GM21825 (cell line): ENCODE results near the gene C4BPA.

ENCODE experiments used
- ATAC-seq: cut with Tn5 transposase; IDR thresholded peaks from one replicate; pipeline ENCODE4 v1.9.1; 2021; ENCODE audit warnings: mild to moderate bottlenecking, moderate library complexity; ENCODE audit not compliant: unreplicated experiment

The C4BPA gene

GRCh38 chr1:207077012-207077411 is 27.0 kb upstream of the C4BPA start:
- ATAC-seq = no peak

GRCh38 chr1:207077470-207078377 is 26.3 kb upstream of the C4BPA start:
- no peak for ATAC-seq

GRCh38 chr1:207078578-207079132 is 25.4 kb upstream of the C4BPA start:
- ATAC-seq = no peak

GRCh38 chr1:207079706-207080241 is 24.3 kb upstream of the C4BPA start:
- ATAC-seq = no peak

DNA sequence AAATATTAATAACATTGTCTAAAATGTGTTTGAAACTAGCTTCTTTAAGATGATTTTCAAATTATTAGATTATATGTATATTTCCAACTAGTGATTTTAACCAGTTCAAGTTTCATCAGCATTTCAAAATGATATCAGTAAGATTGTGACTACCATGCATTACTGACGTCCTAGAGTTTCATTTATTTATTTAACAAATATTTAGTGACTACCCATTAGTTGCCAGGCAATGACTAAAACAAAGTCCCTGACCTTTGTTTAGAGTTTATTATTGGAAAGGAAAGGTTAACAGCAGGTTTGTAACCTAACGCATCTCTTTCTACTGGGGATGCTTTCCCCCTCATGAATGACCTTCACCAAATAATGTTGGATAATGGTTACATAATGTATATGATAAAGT is 22.9 kb upstream of the C4BPA start:
- ATAC-seq = no peak

DNA sequence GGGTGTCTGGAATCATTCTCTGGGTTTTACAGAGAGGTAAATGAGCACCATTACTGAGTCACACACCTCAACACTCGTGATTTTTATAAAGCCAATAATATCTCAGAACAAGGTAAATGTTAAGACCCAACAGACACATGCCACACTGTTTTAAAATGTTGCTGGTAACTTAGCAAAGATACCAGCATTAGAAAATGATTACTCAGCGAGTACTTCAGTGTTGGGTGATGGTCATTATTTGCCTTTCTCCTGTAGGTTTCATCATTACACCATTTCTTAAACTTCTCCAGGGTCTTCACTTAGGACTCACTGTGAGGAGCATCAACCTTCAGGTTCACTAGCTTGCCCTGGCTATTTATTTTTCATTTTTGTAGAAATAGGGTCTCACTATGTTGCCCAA is 22.2 kb upstream of the C4BPA start:
- no peak for ATAC-seq

DNA sequence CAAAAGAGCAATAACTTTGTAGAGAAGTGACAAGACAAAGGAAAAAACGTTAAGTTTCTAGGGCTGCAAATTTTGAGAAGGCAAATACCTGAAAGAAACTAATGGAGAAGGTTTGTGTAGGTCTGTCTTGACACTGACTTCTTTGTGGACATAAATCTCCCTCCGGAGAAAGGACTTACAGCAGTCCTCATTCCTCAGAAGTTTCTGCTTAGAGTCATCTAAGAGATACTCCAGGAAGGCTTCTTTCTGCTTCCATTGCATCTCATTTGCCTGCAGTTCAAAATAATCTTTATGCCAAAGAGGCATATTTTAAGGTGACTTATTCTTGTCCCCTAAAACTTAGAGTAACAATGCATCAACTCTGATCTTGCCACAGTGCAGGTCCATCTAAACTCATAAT is 19.8 kb upstream of the C4BPA start:
- no peak for ATAC-seq

DNA sequence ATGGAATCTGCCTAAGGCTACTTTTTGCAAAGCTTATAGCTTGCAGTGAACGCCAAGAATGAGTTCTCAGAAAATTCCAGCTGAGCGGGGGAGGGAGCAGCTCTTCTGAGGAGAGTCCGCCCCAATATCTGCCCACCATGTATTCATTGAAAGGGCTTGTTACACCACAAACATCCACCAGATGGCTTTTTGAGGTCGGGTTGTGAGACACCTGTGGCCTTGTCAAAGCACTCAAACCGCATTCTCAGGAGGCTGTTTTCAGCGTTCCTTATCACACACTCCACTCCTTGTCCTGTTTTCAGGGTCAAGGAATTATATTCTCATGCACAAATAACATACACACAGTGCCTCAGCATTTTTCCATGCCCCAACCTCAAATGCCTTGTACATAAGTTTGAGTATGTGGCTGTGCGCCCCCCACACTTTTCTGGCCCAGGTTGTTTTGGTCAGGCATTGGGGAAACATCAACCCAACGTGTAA is 19.3 kb upstream of the C4BPA start:
- ATAC-seq = peak; percentile 62

DNA sequence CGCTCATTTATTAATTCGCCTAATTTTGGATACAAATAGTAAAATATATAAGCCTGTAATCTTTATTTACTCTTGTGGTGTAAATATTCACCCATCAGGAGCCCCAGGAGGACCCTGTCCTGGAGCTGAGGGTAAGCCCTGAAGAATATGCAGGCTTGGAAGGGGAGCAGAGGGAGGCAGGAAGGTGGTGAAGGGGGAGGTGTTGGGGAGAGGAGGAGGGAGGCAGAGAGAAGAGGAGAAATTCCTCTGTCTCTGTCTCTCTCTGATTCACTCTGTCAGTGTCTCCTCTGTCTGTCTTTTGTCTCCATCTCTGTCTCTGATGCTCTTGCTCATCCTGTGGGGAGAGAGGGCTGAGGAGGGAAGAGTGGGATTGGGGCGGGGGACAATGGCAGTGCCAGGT is 18.1 kb upstream of the C4BPA start:
- no peak for ATAC-seq

GRCh38 chr1:207088161-207088560 is 15.9 kb upstream of the C4BPA start:
- no peak for ATAC-seq

DNA sequence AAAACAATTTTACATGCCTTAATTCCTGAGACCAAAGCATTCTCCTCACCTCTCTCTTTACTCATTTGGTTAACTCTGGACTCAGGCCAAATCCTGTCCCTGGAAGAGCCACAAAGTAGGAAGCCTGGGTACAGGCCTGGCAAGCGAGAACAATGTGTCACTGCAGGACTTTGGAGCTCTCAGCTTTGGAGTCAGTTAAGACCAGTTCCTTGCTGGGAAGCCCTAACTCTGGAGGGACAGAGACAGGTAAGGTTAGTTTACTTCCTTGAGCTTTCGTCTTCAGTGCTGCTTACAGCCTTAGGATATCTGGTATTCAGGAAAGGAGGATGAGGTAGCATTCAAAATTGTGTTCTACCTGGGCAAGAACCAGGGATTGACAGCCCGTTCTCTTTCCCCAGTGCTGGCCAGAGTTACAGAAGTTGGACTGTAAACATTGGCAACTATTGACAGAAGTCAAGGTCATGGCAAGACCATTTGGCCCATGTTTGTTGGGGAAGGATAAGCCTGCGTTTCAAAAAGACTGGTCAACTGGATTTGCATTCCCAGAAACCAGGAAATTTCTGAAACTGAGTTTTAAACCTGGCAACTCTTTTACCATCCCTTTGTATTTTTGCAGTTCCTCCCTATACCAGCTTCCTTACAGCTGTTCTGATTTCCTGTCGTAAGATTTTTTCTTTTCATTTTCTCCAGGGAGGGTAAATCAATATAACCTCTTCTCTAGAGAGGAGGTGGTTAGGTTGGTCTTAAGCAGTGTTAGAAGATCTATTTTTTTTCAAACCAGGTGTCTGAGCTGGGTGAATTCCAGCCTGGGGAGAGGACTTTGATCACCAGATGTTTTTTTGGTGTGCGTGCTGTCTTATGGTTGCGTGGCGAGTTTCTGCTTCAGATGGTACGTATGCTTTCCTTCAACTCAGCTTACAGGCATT is 15.1 kb upstream of the C4BPA start, which contains the start of gene C4BPB:
C4BPB (plus strand) TSS at position 160 of the 926 bp plus-strand sequence; CDS start at position 832, 672 bp downstream.
- ATAC-seq = no peak

DNA sequence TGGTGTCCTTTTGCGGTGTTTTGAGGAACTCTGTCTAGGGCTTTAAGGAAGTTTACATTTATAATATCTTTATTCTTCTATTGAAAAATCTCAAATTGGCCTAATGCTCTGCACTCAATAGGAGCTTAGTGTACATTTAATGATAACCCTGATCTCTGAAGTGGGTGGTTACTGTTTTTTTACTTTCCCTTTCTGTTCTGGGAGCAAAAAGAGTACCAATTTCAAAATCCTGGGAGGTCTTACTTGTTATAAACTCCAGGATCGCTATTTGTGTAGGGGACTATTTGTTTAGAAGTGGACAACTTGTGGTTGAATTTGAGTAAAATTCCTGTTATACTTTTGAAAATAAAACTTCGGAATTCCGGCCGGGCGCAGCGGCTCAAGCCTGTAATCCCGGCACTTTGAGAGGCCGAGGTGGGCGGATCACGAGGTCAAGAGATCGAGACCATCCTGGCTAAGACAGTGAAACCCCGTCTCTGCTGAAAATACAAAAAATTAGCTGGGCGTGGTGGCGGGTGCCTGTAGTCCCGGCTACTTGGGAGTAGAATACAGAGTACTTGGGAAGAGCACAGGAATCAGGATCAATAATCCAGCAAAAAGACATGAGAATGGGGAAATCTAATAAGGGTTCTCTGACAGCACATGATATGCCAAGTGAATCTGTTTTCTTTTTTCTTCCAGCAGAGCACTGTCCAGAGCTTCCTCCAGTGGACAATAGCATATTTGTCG is 14.2 kb upstream of the C4BPA start:
- ATAC-seq = no peak

DNA sequence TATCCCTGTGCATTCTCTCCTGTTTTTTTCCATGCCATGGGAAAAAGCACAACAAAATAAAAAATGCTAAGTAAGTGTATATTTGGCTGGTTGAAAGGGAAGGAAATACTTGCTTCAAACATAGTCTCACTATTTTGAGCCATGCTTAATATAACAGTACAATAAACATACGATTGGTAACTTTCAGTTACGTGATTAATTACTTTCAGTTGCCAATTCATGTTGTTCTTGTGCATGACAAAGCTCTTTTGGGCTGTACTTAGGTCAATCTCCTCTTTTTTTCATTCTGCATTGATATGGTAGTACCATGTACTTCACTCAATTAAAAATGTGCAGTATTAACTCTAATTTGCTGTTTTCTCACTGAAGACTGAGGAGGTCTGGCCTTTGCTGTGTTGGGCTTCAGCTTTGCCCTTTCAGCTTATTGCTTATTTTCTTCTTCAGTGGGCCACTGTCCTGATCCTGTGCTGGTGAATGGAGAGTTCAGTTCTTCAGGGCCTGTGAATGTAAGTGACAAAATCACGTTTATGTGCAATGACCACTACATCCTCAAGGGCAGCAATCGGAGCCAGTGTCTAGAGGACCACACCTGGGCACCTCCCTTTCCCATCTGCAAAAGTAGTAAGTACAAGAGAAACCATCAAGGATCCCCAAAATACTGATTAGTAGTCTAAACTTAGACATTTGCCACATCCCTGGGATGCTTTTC is 12.7 kb upstream of the C4BPA start:
- no peak for ATAC-seq

GRCh38 chr1:207093944-207094343 is 10.1 kb upstream of the C4BPA start:
- no peak for ATAC-seq

DNA sequence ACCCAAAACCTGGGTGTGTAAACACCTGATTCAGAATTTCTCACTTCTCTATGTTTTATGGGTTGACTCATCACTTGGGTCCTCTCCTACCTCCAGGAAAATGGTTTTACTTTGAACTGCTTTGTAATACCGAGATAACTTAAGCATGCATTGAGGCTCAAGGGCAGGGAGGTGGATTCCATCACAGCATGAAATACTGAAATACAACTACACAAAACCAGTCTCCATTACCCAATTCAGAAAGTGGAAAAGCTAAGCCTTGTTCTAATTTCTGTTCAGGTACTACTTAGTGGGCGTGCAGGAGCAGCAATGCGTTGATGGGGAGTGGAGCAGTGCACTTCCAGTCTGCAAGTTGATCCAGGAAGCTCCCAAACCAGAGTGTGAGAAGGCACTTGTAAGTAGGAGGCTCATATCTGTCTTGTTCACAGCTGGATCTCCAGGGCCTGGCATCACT is 6.1 kb upstream of the C4BPA start:
- peak; percentile 80 for ATAC-seq

DNA sequence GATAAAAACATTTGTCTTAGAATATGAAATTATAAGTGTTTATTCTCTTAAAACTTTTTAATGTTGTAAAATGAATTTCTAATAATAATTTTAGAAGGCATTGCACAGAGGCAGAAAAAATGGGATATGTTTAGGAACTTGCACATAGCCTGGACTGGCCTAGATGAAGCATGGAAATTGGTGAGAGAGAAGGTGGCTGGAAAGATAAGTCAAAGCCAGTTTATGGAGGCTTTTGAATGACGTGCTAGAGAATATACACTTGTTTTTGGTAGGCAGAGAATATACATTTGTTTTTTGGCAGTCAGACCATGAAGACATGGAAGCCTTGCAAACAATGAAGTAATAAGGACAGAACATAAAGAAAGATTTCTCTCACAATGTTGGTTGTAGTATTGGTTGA is 2.3 kb upstream of the C4BPA start:
- ATAC-seq = no peak

DNA sequence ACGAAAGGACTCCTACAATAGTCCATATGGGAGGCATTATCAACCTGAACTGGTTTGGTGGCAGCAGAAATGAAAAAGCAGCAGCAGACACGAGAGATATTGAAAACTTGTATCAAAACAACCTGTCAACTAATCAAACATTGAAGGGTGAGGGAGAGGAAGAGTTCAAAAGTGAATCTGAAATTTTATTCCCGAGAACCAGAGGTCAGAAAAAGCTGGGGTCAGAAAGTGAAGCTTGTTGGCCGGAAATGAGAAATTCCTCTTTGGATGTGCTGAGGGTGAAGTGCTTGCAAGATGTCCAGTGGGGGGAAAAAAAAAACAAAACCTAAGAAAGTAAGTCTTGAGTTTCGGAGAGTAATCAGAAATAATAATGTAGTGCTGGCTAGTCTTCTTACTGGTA is 1.9 kb upstream of the C4BPA start:
- ATAC-seq = no peak

DNA sequence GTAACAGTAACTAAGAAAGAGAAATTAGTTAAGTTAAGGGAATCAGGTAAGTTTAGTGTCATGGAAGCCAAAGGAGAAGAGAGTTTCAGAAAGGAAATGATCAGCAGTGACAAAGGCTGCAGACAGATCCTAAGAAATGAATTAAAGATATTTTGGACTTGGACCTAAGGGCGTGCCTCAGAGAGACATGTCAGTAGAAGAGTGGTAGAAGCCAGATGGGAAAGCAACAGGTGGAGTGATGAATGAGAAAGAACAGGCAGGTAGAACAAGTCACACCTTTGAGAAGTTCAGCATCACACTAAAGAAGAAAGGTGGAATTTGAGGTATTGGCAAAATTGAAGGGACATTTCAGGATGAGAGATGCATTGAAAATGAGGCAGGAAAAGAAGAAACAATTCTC is 1.4 kb upstream of the C4BPA start:
- ATAC-seq = no peak

DNA sequence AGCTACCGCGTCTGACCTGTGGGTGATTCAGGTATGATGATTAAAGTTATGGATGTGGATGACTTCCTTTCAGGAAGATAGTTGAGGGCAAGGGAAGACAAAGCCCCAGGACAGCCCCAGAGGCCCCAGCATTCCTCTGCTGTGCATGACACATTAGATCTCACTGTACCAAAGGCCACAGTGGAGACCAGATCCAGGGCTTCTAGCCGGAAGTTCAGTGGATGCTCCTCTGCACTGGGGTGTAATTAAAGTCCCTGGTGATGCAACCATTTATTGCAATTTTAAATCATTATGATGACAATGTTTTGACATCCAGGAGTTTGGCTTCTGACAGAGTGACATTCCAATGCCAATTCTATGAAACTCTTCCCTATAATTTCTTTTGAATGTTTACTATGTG is 5.0 kb downstream of the C4BPA start:
- ATAC-seq = no peak
